GM21825 (cell line): ENCODE results near the gene ACSS2.

Source experiments
- ATAC-seq: cut with Tn5 transposase; IDR thresholded peaks from one replicate; pipeline ENCODE4 v1.9.1; 2021; ENCODE audit warnings: mild to moderate bottlenecking, moderate library complexity; ENCODE audit not compliant: unreplicated experiment

ACSS2 gene

GRCh38 chr20:34945315-34946077, 69.1 kb downstream of the ACSS2 start:
- no peak for ATAC-seq

DNA sequence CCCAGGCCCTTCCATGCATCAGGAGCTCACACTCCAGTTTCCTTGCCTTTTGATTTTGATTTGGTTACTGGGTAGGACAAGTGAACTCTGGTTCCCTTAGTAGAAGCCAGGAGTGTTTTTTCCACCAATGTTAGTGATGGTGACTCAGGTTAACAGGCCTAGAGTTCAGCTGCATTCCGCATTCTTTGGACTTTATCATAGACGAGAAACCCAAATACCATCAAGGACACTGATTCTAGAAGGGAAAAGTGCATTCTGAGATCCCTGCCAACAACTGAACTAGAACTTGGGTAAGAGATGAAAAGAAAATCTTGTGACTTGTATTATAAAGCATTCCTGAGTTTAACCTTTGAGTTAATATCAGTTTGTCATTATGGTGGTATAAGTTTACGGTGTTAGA, 70.2 kb downstream of the ACSS2 start:
- no peak for ATAC-seq

GRCh38 chr20:34947336-34947735, 70.9 kb downstream of the ACSS2 start:
- no peak for ATAC-seq

DNA sequence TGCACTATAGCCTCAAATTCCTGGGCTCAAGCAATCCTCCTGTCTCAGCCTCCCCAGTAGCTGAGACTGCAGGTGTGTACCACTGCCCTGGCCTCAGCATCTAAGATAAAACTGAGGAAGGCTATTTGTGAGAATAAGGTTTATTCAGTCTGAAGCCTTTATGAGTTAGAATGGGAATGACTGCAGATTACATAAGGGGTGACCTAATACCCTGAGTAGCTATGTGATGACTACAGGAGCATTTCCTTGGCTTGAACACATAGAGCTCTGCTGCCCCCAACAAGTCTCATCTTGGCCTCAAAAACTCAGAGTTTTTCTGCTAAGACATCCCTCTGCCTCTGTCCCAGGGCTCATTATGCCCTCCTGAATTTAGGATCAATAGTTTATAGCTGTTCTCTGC, 71.6 kb downstream of the ACSS2 start:
- ATAC-seq = no peak

- no peak for ATAC-seq
Measured at GRCh38 chr20:34949120-34949519, 72.7 kb downstream of the ACSS2 start.

- no peak for ATAC-seq
Measured at GRCh38 chr20:34951252-34951651, 74.8 kb downstream of the ACSS2 start.

DNA sequence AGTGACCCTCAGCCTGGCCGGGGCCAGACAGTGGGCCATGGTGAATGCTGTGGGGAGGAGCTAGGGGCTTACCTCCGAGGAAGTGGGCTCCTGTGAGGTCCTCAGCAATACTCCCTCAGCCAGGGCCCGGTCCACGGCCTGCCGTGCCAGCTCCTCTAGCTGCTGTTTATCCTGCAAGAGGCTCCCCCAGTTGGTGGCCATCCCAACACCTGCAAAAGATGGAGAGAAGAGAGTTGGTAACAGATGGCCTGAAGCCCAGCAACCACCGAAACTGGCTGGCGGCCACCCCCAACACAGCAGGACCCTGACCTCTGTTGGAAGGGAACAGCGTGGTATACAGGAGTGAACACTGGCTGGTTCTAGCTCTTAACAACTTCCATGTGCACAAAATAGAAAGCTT, 75.2 kb downstream of the ACSS2 start:
- no peak for ATAC-seq

GRCh38 chr20:34952671-34953070, 76.3 kb downstream of the ACSS2 start:
- no peak for ATAC-seq

DNA sequence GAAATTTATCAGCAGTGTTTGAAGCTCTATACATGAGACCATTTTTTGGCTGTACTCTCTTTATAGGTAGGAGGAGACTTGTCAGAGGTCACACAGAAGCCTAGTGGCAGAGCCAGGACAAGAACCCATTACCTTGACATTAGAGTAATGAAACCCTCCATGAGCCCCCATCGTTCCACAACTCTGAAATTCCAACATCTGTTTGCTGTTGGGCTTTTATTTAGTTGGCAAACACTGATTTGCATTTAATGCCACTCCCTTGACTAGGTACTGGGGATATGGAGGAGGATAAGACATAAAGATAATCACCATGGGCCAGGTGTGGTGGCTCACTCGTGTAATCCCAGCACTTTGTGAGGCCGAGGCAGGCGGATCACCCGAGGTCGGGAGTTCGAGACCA, 77.5 kb downstream of the ACSS2 start:
- no peak for ATAC-seq

DNA sequence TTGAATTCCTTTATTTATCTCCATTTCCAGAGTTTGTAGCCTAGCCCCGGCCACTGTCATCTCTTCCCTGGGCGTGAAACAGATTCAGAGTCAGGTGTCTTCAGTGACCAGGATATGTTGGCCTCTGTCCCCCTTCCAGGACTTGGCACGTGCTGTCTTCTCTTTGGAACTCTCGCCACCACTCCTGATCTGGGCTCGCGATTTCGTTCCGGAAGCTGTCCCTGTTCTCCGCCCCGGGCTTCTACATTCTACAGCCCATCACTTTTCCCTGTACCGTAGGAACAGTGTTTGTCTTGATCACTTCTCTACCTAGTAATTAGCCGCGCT, 78.5 kb downstream of the ACSS2 start:
- ATAC-seq = no peak

DNA sequence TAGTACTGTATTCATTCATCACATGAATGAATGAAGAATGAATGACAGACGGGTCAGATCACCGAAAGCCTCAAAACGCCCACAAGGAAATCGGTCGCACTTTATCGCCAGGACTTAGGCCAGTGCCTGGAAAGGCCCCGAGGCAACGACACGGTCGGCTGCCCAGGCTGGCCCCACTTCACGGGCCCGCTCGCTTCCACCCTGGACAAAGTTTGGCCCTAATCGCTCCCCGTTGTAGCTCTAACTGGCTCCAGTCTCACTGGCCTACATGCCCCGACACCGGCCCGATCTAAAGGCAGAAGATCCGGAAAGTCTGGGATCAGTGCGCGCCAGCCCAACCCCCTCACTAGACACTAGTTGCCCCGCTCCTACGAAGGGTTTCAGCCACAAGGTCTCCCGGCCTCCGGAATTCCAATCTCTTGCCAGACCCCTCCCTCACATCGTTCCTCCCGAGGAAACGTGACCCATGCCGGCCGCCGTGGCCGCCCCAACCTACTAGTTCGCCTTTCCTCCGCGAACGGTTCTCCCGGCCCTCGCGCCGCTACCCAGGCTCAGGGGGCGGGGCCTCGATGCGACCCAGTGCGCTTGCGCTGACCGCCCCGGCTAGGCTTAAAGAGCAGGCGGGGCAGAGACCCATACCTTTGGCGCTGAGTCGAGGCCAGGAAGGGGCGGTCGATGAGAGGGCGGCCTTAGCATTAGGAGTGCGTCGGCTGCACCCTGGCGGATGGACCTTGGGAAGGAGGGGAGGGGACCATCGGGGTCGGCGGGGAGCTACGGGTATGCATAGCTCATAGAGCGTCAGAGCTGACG, 79.0 kb downstream of the ACSS2 start, which contains the start of the genes GSS and MYH7B:
GSS (minus strand) TSS at position 576 of the 810 bp plus-strand sequence. CDS start 3,954 bp downstream, outside the sequence.
MYH7B (plus strand) TSS at position 638 of the 810 bp plus-strand sequence. CDS start 22,138 bp downstream, outside the sequence.
- ATAC-seq = peak; percentile 82

DNA sequence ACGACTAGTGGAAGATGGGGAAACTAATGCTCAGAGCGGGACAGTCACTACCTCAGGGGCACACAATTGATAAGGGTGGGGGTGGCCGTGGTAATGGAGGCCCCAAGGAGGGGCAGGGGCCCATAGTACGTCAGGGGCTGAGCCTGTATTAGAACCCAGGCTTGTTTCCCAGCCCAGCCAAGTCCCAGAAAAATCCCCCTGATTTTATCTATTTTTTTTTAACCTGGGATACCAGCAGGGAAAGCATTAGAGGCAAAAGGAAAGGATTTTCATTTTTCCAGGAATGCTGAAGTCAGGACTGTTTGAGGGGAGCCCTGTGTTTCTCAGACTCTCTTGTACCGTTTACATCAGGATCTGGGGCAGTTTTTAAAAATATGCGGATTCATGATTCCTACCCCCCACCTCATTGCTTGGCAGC, 79.6 kb downstream of the ACSS2 start:
- no peak for ATAC-seq

DNA sequence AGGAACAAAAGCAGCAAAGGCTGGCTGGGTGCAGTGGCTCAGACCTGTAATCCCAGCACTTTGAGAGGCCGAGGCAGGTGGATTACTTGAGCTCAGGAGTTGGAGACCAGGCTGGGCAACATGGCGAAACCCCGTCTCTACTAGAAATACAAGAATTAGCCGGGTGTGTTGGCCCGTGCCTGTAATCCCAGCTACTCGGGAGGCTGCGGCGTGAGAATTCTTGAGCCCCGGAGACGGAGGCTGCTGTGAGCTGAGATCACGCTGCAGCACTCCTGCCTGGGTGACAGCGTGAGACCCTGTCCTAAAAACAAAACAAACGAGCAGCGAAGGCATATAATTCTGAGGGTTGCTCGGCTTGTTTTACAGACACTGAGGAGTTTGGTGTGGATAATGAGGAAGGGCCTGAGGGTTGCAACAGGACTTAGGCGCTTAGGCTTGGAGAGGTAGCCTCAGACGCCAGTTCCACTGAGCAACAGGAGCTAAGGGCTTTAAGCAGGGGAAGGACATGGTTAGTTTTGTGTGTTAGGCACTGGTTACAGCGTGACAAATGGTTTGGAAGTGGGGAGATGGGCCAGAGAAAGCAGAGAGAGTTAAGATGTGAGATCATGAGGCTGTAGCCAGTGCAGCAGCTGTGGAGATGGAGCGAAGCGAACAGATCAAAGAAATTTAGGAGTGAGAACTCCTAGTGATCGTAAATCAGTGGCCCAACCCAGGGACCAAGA, 80.5 kb downstream of the ACSS2 start:
- ATAC-seq = no peak

DNA sequence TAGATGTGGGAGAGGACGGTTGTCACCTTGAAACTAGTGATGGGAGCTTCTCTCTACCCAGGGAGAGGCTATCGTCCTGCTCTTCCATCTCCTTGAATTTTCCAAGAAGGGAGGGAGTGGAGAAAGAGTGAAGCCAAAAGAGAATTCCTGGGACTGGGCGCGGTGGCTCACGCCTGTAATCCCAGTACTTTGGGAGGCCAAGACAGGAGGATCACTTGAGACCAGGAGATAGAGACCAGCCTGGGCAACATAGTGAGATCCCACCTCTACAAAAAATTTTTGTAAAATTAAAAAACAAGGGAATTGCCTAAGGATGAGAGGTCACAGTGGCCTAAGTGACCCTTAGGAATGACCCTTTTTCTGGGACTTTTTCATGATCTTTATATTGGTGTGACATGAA, 88.1 kb downstream of the ACSS2 start:
- no peak for ATAC-seq

GRCh38 chr20:34965051-34965450, 88.6 kb downstream of the ACSS2 start:
- no peak for ATAC-seq

- ATAC-seq = no peak
Measured at GRCh38 chr20:34967421-34967820, 91.0 kb downstream of the ACSS2 start.

DNA sequence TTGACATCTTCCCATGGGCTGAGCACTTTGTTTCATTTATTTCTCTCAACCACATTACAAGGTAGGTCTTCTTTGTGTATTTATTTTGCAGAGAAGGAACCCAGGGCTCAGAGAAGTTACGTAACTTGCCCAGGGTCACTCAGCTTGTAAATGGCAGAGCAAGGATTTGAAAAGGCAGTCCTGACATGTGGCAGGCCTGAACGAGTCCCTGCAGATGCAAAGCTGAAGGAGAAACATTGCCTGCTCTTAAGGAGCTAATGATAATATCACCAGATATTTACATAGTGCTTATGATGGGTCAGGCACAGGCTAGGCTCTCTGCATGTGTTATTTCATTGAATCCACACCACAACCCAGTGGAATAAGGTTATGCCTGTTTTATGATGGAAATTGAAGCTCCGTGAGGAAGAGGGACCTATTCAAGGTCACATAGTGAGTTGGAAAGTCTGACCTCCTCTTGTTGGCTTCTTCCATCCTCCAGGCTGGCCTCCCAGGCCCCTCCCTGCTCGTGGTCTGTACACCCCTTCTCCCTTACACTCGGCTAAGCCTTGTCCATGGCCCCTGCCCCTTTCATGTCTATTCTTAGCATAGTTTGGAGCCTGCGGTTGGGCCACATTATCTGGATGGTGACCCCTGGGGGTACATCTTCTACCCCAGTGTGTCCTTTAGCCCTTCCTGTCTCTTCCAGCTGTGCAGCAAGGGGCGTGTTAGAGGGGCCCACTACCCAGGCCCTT, 91.8 kb downstream of the ACSS2 start:
- ATAC-seq = no peak

DNA sequence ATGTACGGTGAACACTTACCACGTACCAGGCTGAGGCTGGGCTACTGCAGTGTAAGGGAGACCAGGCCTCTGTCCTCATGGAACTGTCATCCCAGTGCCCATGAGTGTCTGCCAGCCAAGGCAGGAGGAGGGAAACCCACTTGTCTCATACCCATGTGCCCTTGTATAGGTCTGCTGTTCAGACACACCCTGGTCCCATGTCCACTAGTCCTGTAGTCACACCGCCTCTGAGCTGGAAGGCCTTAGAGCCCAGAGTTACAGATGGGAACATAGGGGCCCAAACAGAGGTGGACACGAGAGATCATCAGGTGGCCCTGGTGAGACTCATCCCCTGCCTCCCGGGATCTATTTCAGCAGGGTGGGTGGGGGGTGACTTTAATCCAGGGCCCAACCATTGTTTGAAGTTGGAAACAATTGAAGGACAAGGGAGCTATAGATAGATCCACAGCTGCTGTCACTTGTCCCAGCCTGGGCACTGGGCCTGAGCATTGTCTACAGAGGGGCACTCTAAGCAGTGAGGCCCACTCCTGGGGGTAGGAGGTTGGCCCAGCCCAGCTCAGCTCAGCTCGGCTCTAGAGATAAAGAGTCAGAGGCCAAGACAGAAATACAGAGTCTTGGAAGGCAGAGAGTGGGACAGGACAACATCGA, 93.9 kb downstream of the ACSS2 start:
- ATAC-seq = no peak

DNA sequence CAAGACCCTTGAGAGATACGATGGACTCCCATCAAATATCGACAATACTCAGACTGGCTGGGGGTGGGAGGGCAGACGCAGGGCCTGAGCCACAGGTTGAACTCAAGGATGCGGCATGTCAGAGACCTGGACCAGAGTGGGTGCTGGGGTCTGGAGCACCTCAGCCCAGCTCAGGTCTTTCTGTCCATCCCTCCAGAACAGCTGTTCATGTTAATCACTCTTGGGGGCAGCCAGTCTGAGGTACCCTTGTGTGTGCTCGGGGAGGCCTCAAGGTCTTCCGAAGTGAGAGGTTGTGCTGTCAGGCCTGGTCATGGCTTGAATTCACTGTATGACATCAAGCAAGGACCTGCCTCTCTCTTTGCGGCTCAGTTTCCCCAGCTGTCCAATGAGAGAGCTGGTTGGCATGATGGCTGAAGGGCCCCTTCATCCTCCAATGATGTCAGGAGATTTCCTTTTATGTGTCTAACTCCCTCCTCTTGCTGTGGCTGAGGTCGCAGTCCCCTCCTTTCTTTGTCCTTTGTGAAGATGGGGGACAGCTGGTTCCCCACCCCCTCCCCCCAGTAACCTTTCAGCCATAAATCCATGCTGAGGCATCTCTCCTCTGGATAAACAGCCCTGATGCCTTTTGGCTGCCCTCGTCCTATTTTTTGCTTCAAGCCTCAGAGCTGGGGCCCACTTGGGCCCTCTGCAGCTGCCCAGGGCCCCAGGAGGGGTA, 94.6 kb downstream of the ACSS2 start:
- ATAC-seq = no peak
